ENCODE results near the gene THSD4. TPM values are rescaled to one million over a fixed set of nuclear protein-coding genes. Genes with fewer than 3 reads are reported as not detected.

The THSD4 gene
- total RNA-seq, 2 donors from 2014 or later: 35.2 to 45.5 TPM

- intact Hi-C loops (cut with DNase I, micrococcal nuclease): no loop called here
- ATAC-seq (no peak), DNase-seq (no peak)
Measured at GRCh38 chr15:71501344-71502076, 386.2 kb downstream of the THSD4 start.

- intact Hi-C loops (cut with DNase I, micrococcal nuclease): no loop called here
- no peak for ATAC-seq
- no peak for DNase-seq
Measured at GRCh38 chr15:71502077-71502432, 386.8 kb downstream of the THSD4 start.

- ATAC-seq (no peak), DNase-seq (no peak)
- intact Hi-C loops (cut with DNase I, micrococcal nuclease): no loop called here
Measured at GRCh38 chr15:71505962-71506361, 390.7 kb downstream of the THSD4 start.

GRCh38 chr15:71506946-71507345, 391.7 kb downstream of the THSD4 start:
- no peak for DNase-seq

GRCh38 chr15:71508081-71508682, 392.9 kb downstream of the THSD4 start:
- DNase-seq: no peak
- no peak for ATAC-seq
- intact Hi-C loops (cut with DNase I, micrococcal nuclease): no loop called here

More at GRCh38 chr15:71506946-71507345, 391.7 kb downstream of the THSD4 start:
- no peak for ATAC-seq
- intact Hi-C loops (cut with DNase I, micrococcal nuclease): no loop called here

GRCh38 chr15:71509139-71509538, 393.9 kb downstream of the THSD4 start:
- intact Hi-C loops (cut with DNase I, micrococcal nuclease): no loop called here
- no peak for DNase-seq

GRCh38 chr15:71510763-71511162, 395.5 kb downstream of the THSD4 start:
- DNase-seq (no peak), ATAC-seq (no peak)

More at GRCh38 chr15:71509139-71509538, 393.9 kb downstream of the THSD4 start:
- ATAC-seq: no peak

GRCh38 chr15:71511796-71512681, 396.8 kb downstream of the THSD4 start:
- intact Hi-C loops (cut with DNase I, micrococcal nuclease): no loop called here
- no peak for DNase-seq
- ATAC-seq: peak; percentile 42

More at GRCh38 chr15:71510763-71511162, 395.5 kb downstream of the THSD4 start:
- intact Hi-C loops (cut with DNase I, micrococcal nuclease): no loop called here

- ATAC-seq (peak; percentile 9), DNase-seq (no peak)
- intact Hi-C loops (cut with DNase I, micrococcal nuclease): no loop called here
Measured at GRCh38 chr15:71512682-71513006, 397.4 kb downstream of the THSD4 start.

GRCh38 chr15:71515375-71516186, 400.3 kb downstream of the THSD4 start:
- intact Hi-C loops (cut with DNase I, micrococcal nuclease): no loop called here
- peak; percentile 11 to 47 for DNase-seq
- ATAC-seq: peak; percentile 62

- intact Hi-C loops (cut with DNase I, micrococcal nuclease): no loop called here
- no peak for ATAC-seq
Measured at GRCh38 chr15:71517751-71518150, 402.5 kb downstream of the THSD4 start.

GRCh38 chr15:71518661-71519060, 403.4 kb downstream of the THSD4 start:
- DNase-seq (no peak), ATAC-seq (no peak)
- intact Hi-C loops (cut with DNase I, micrococcal nuclease): no loop called here

More at GRCh38 chr15:71517751-71518150, 402.5 kb downstream of the THSD4 start:
- DNase-seq: no peak

GRCh38 chr15:71526060-71526820, 411.0 kb downstream of the THSD4 start:
- no peak for DNase-seq
- intact Hi-C loops (cut with DNase I, micrococcal nuclease): no loop called here
- ATAC-seq: no peak

GRCh38 chr15:71529361-71529760, 414.1 kb downstream of the THSD4 start:
- ATAC-seq (peak; percentile 87), DNase-seq (no peak)
- intact Hi-C loops (cut with DNase I, micrococcal nuclease): no loop called here

- DNase-seq: no peak
- no peak for ATAC-seq
- intact Hi-C loops (cut with DNase I, micrococcal nuclease): no loop called here
Measured at GRCh38 chr15:71530116-71530515, 414.8 kb downstream of the THSD4 start.

- intact Hi-C loops (cut with DNase I, micrococcal nuclease): no loop called here
- no peak for DNase-seq
- ATAC-seq: no peak
Measured at GRCh38 chr15:71532994-71533393, 417.7 kb downstream of the THSD4 start.

- no peak for ATAC-seq
- intact Hi-C loops (cut with DNase I, micrococcal nuclease): no loop called here
- DNase-seq: no peak
Measured at GRCh38 chr15:71538181-71538580, 422.9 kb downstream of the THSD4 start.

GRCh38 chr15:71541746-71542145, 426.5 kb downstream of the THSD4 start:
- ATAC-seq (no peak), DNase-seq (no peak)
- intact Hi-C loops (cut with DNase I, micrococcal nuclease): no loop called here

Data from left colon (tissue), 2 donors.